NCI-H1048 (cell line): ENCODE measurements around the gene PRLH.

Experiments
- DNase-seq: peaks from one replicate; lab custom pipeline; 2025; lab: John Stamatoyannopoulos, UW

Gene PRLH

GRCh38 chr2:237565974-237566373, 400 bp upstream of the PRLH start:
- no peak for DNase-seq

GRCh38 chr2:237567276-237568029, 1.1 kb downstream of the PRLH start:
- no peak for DNase-seq

GRCh38 chr2:237568121-237568660, 1.8 kb downstream of the PRLH start:
- no peak for DNase-seq

GRCh38 chr2:237569041-237569440, 2.7 kb downstream of the PRLH start:
- no peak for DNase-seq

GRCh38 chr2:237569896-237570295, 3.5 kb downstream of the PRLH start:
- no peak for DNase-seq

GRCh38 chr2:237570776-237571335, 4.5 kb downstream of the PRLH start:
- no peak for DNase-seq

- no peak for DNase-seq
Measured at GRCh38 chr2:237571551-237571950, 5.2 kb downstream of the PRLH start.

- DNase-seq = peak; percentile 30
Measured at GRCh38 chr2:237572021-237572741, 5.8 kb downstream of the PRLH start.

- no peak for DNase-seq
Measured at GRCh38 chr2:237572742-237573101, 6.3 kb downstream of the PRLH start.

GRCh38 chr2:237573721-237574415, 7.5 kb downstream of the PRLH start:
- DNase-seq = no peak

- no peak for DNase-seq
Measured at GRCh38 chr2:237574467-237574866, 8.1 kb downstream of the PRLH start.

GRCh38 chr2:237574894-237575868, 8.8 kb downstream of the PRLH start:
- no peak for DNase-seq

GRCh38 chr2:237575869-237576862, 9.8 kb downstream of the PRLH start:
- no peak for DNase-seq

- DNase-seq = no peak
Measured at GRCh38 chr2:237576974-237577373, 10.6 kb downstream of the PRLH start.

- DNase-seq = no peak
Measured at GRCh38 chr2:237577458-237577857, 11.1 kb downstream of the PRLH start.

GRCh38 chr2:237577956-237578870, 11.8 kb downstream of the PRLH start:
- no peak for DNase-seq

- DNase-seq = no peak
Measured at GRCh38 chr2:237581326-237581725, 15.0 kb downstream of the PRLH start.
